Measurements from ENCODE around the gene ZFYVE28.

DNA sequence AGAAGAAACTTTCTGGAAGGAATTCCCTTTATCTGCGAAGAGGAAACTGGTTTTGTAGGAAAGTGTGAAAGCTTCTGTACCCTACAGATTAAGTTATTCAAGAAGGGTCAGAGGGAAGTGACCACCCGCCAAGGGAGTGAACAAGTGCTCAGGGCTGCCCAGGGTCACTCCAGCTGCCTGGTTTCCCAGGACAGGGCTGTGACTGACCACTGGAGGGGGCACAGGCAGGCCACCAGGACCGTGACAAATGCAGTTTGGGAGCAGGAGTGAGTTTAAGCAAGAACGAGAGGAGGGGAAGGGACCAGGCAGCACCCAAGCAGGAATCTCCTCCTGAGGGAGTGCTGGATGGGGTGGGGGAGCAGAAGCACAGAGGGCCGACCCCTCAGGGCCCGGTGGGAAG is 34.2 kb downstream of the ZFYVE28 start:
- TF ChIP-seq, protein P1, sequence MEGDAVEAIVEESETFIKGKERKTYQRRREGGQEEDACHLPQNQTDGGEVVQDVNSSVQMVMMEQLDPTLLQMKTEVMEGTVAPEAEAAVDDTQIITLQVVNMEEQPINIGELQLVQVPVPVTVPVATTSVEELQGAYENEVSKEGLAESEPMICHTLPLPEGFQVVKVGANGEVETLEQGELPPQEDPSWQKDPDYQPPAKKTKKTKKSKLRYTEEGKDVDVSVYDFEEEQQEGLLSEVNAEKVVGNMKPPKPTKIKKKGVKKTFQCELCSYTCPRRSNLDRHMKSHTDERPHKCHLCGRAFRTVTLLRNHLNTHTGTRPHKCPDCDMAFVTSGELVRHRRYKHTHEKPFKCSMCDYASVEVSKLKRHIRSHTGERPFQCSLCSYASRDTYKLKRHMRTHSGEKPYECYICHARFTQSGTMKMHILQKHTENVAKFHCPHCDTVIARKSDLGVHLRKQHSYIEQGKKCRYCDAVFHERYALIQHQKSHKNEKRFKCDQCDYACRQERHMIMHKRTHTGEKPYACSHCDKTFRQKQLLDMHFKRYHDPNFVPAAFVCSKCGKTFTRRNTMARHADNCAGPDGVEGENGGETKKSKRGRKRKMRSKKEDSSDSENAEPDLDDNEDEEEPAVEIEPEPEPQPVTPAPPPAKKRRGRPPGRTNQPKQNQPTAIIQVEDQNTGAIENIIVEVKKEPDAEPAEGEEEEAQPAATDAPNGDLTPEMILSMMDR (IDR thresholded peaks at IDR 0.05 in 2 of 3, conservative IDR thresholded peaks at IDR 0.05 in 1 of 3; ENCODE audit: borderline replicate concordance in 1 of 3, insufficient read depth in 1 of 3, low read depth in 2 of 3, low read length in 2 of 3): no peak
- TF ChIP-seq EZH2 (IDR thresholded peaks at IDR 0.05): no peak
- no peak for TF ChIP-seq POLR2A (IDR thresholded peaks at IDR 0.05; ENCODE audit: borderline replicate concordance, extremely low read depth, insufficient read depth, insufficient read length)
- TF ChIP-seq ZNF274 (IDR thresholded peaks at IDR 0.05; ENCODE audit: low read depth, low read length): no peak
- TF ChIP-seq CEBPB (IDR thresholded peaks at IDR 0.05; ENCODE audit: low read depth): no peak
- TF ChIP-seq JUND (IDR thresholded peaks at IDR 0.05): no peak
- TF ChIP-seq ZFX (IDR thresholded peaks at IDR 0.05): no peak
- TF ChIP-seq EZH2phosphoT487 (IDR thresholded peaks at IDR 0.05; ENCODE audit: borderline replicate concordance): no peak
- no peak for TF ChIP-seq MAX (IDR thresholded peaks at IDR 0.05)
- TF ChIP-seq YY1 (IDR thresholded peaks at IDR 0.05; ENCODE audit: extremely low read depth, insufficient replicate concordance, low read depth, low read length): no peak
- TF ChIP-seq POLR2AphosphoS5 (IDR thresholded peaks at IDR 0.05; ENCODE audit: low read depth, low read length): no peak
- no peak for TF ChIP-seq ATF3 (IDR thresholded peaks at IDR 0.05)

Data from HCT116 (cell line).